IMR-90 (cell line): ENCODE results near the gene BCAT1. TPM values are rescaled to one million over a fixed set of nuclear protein-coding genes. Genes with fewer than 3 reads are reported as not detected.

Experiments
- ATAC-seq: fragments of 200-7000 bp; cut with Tn5 transposase; 2 replicates; pipeline ENCODE4 v1.9.1; 2020; ENCODE audit warnings: low read depth, mild to moderate bottlenecking, moderate library complexity
- BruUV-seq: library from RNA; stranded (reverse); fragments of 400-500 nt; replicated peaks from 2 replicates; lab custom pipeline; 2021; lab: Mats Ljungman, UMichigan
- CTCF ChIA-PET: fragments of 300-600 bp; formaldehyde crosslinking; extraction: SDS; loops from one replicate; lab custom pipeline; 2021; ENCODE audit warnings: antibody characterized with exemption; lab: Yijun Ruan, JAX
- POLR2A ChIA-PET: fragments of 300-600 bp; sonication (Branson Sonifier 250); formaldehyde crosslinking; loops from one replicate; lab custom pipeline; 2022; ENCODE audit warnings: antibody characterized with exemption; ENCODE audit not compliant: unreplicated experiment; lab: Charles Lee
- DNase-seq: peaks from one replicate; pipeline ENCODE4 v3.0.0; 2013
- H2AFZ ChIP-seq: replicated peaks from 2 replicates; pipeline ENCODE3; 2013; ENCODE audit warnings: low read length, mild to moderate bottlenecking; ENCODE audit not compliant: poor library complexity
- H2AK5ac ChIP-seq: 2 replicates; pipeline ENCODE4 v1.6.1; 2013; ENCODE audit warnings: low read depth, low read length, inconsistent platforms
- H2AK9ac ChIP-seq: replicated peaks from 2 replicates; pipeline ENCODE3; 2013; ENCODE audit warnings: mild to moderate bottlenecking, low read depth, low read length, moderate library complexity; ENCODE audit not compliant: poor library complexity
- H2BK120ac ChIP-seq: 2 replicates; pipeline ENCODE4 v1.6.1; 2013; ENCODE audit warnings: low read depth, low read length, inconsistent platforms
- H2BK15ac ChIP-seq: 3 replicates; pipeline ENCODE4 v1.6.1; 2013; ENCODE audit warnings: low read depth, low read length, inconsistent platforms
- H2BK20ac ChIP-seq: 2 replicates; pipeline ENCODE4 v1.6.1; 2013; ENCODE audit warnings: low read depth, mild to moderate bottlenecking, inconsistent platforms, low read length, moderate library complexity
- H2BK5ac ChIP-seq: 2 replicates; pipeline ENCODE4 v1.6.1; 2013; ENCODE audit warnings: mild to moderate bottlenecking, low read depth, low read length, inconsistent platforms; ENCODE audit not compliant: poor library complexity, severe bottlenecking
- H3K14ac ChIP-seq: replicated peaks from 2 replicates; pipeline ENCODE4 v1.6.1; 2013; ENCODE audit warnings: low read depth, low read length, inconsistent platforms
- H3K18ac ChIP-seq: 2 replicates; pipeline ENCODE4 v1.6.1; 2013; ENCODE audit warnings: low read depth, low read length, control low read depth
- H3K23ac ChIP-seq: 2 replicates; pipeline ENCODE4 v1.6.1; 2013; ENCODE audit warnings: low read depth, low read length, inconsistent platforms
- H3K27ac ChIP-seq: 2 replicates; pipeline ENCODE4 v1.5.1; 2013; ENCODE audit warnings: mild to moderate bottlenecking, control low read depth, low read length; ENCODE audit not compliant: insufficient read depth
- H3K27me3 ChIP-seq: 2 replicates; pipeline ENCODE4 v1.6.1; 2013; ENCODE audit warnings: low read length; ENCODE audit not compliant: control insufficient read depth, insufficient read depth
- H3K36me3 ChIP-seq: 2 replicates; pipeline ENCODE4 v1.6.1; 2013; ENCODE audit warnings: low read length, mixed read lengths; ENCODE audit not compliant: control insufficient read depth, insufficient read depth
- H3K4ac ChIP-seq: 2 replicates; pipeline ENCODE4 v1.6.1; 2013; ENCODE audit warnings: low read depth, low read length, inconsistent platforms
- H3K4me1 ChIP-seq: 2 replicates; pipeline ENCODE4 v1.6.1; 2013; ENCODE audit warnings: low read length, mixed read lengths; ENCODE audit not compliant: control insufficient read depth, insufficient read depth
- H3K4me2 ChIP-seq: 2 replicates; pipeline ENCODE4 v1.6.1; 2013; ENCODE audit warnings: low read depth, mild to moderate bottlenecking, control low read depth, low read length, moderate library complexity
- H3K4me3 ChIP-seq: 2 replicates; pipeline ENCODE4 v1.5.1; 2013; ENCODE audit warnings: low read depth, mild to moderate bottlenecking, control low read depth, low read length, moderate library complexity; ENCODE audit not compliant: insufficient read depth
- H3K56ac ChIP-seq: 2 replicates; pipeline ENCODE4 v1.6.1; 2013; ENCODE audit warnings: low read length, inconsistent platforms; ENCODE audit not compliant: insufficient read depth; ENCODE audit errors: extremely low read depth
- H3K79me1 ChIP-seq, 2 experiments: 2 replicates each; pipeline ENCODE4 v1.6.1; 2013; ENCODE audit warnings: low read length in 2 of 2, inconsistent platforms in 1 of 2, low read depth in 1 of 2
- H3K9ac ChIP-seq: 2 replicates; pipeline ENCODE4 v1.6.1; 2013; ENCODE audit warnings: low read depth, low read length, control low read depth
- H3K9me1 ChIP-seq: 2 replicates; pipeline ENCODE4 v1.6.1; 2013; ENCODE audit warnings: low read length, inconsistent platforms; ENCODE audit not compliant: insufficient read depth
- H3K9me3 ChIP-seq: 2 replicates; pipeline ENCODE4 v1.6.1; 2013; ENCODE audit warnings: low read length; ENCODE audit not compliant: control insufficient read depth, insufficient read depth
- H4K20me1 ChIP-seq: 2 replicates; pipeline ENCODE4 v1.6.1; 2013; ENCODE audit warnings: low read length, inconsistent platforms; ENCODE audit not compliant: insufficient read depth
- H4K5ac ChIP-seq: 2 replicates; pipeline ENCODE4 v1.6.1; 2013; ENCODE audit warnings: mild to moderate bottlenecking, low read depth, low read length, control low read depth
- H4K8ac ChIP-seq, 2 experiments: 2 replicates each; pipeline ENCODE4 v1.6.1; 2013; ENCODE audit warnings: low read depth in 2 of 2, low read length in 2 of 2, control low read depth in 1 of 2, inconsistent platforms in 1 of 2
- H4K91ac ChIP-seq: 2 replicates; pipeline ENCODE4 v1.6.1; 2013; ENCODE audit warnings: low read depth, low read length, inconsistent platforms; ENCODE audit not compliant: insufficient read depth
- BHLHE40 ChIP-seq: fragments of 150-350 bp; IDR thresholded peaks from 2 replicates; pipeline ENCODE4 v1.6.1; 2016; ENCODE audit warnings: mild to moderate bottlenecking, low read depth, low read length
- CEBPB ChIP-seq: IDR thresholded peaks from 2 replicates; pipeline ENCODE4 v1.6.1; 2012; ENCODE audit warnings: low read depth, low read length, improper control_type of control experiment
- FOS ChIP-seq: fragments of 150-350 bp; IDR thresholded peaks from 2 replicates; pipeline ENCODE4 v1.6.1; 2016; ENCODE audit warnings: low read depth, low read length
- MAFK ChIP-seq: IDR thresholded peaks from 2 replicates; pipeline ENCODE4 v1.6.1; 2012; ENCODE audit warnings: low read depth, low read length, improper control_type of control experiment
- MXI1 ChIP-seq: IDR thresholded peaks from 2 replicates; pipeline ENCODE4 v1.6.1; 2012; ENCODE audit warnings: low read depth, mild to moderate bottlenecking, low read length, moderate library complexity, borderline replicate concordance
- NFE2L2 ChIP-seq: fragments of 150-350 bp; IDR thresholded peaks from 2 replicates; pipeline ENCODE4 v1.6.1; 2016; ENCODE audit warnings: low read depth, mild to moderate bottlenecking, low read length
- POLR2A ChIP-seq: IDR thresholded peaks from 2 replicates; pipeline ENCODE4 v1.6.1; 2012; ENCODE audit warnings: mild to moderate bottlenecking, low read depth, low read length
- RAD21 ChIP-seq: IDR thresholded peaks from 2 replicates; pipeline ENCODE4 v1.6.1; 2012; ENCODE audit warnings: low read length, improper control_type of control experiment
- SMC3 ChIP-seq: fragments of 150-350 bp; IDR thresholded peaks from 2 replicates; pipeline ENCODE4 v1.6.1; 2016; ENCODE audit warnings: low read depth, mild to moderate bottlenecking, antibody characterized with exemption, low read length, moderate library complexity
- WGBS, 2 experiments: methylation state at CpG; one replicate each; pipeline versions ENCODE4 v1.1.5 to v1.1.7; 2013; ENCODE audit warnings: missing lambda C conversion rate in 2 of 2; ENCODE audit not compliant: insufficient read length in 1 of 2; ENCODE audit errors: extremely low coverage in 2 of 2; 5-methylcytosine and 5-hydroxymethylcytosine counted together
- dilution Hi-C: fragments of 300-500 bp; cut with HindIII; formaldehyde crosslinking; loops from one replicate; pipeline ENCODE4 v1.14.3; 2018; ENCODE audit warnings: low sequenced_read_pairs; ENCODE audit not compliant: unreplicated experiment
- in situ Hi-C: fragments of 300-500 bp; cut with MboI; formaldehyde crosslinking; loops from 3 replicates; pipeline ENCODE4 v1.14.3; 2019; ENCODE audit warnings: low sequenced_read_pairs, inconsistent platforms, mixed read lengths
- intact Hi-C: fragments of 100-400 bp; cut with micrococcal nuclease; formaldehyde crosslinking; loops from 2 replicates; pipeline ENCODE4 v1.10.0; 2022
- polyA plus RNA-seq, 3 experiments: library from polyadenylated mRNA; depleted of rRNA; stranded (reverse); fragments of >200 nt; gene quantifications; 2 replicates each; pipeline ENCODE4 v1.2.3, GENCODE V29; 2012; ENCODE audit warnings: low replicate concordance in 1 of 3
- total RNA-seq: library from RNA; depleted of rRNA; stranded (reverse); fragments of >200 nt; gene quantifications from 2 replicates; pipeline ENCODE4 v1.2.3, GENCODE V29; 2012
- TF ChIP-seq, protein P1 (sequence below): fragments of 150-350 bp; IDR thresholded peaks from 2 replicates; pipeline ENCODE4 v1.6.1; 2016; ENCODE audit warnings: low read depth, mild to moderate bottlenecking, low read length, moderate library complexity, borderline replicate concordance
- TF ChIP-seq, protein P2 (sequence below): conservative IDR thresholded peaks from 2 replicates; pipeline ENCODE4 v1.5.1; 2012; ENCODE audit warnings: mild to moderate bottlenecking, low read depth, low read length, improper control_type of control experiment
- TF ChIP-seq, protein P3 (sequence below): fragments of 150-350 bp; IDR thresholded peaks from 2 replicates; pipeline ENCODE4 v1.6.1; 2017; ENCODE audit warnings: mild to moderate bottlenecking, antibody characterized with exemption, low read length, low read depth

Gene BCAT1
- total and polyA plus RNA-seq, 2 of the 4 experiments (the other 2 are of a cell fraction): 30.4 to 683 TPM

DNA sequence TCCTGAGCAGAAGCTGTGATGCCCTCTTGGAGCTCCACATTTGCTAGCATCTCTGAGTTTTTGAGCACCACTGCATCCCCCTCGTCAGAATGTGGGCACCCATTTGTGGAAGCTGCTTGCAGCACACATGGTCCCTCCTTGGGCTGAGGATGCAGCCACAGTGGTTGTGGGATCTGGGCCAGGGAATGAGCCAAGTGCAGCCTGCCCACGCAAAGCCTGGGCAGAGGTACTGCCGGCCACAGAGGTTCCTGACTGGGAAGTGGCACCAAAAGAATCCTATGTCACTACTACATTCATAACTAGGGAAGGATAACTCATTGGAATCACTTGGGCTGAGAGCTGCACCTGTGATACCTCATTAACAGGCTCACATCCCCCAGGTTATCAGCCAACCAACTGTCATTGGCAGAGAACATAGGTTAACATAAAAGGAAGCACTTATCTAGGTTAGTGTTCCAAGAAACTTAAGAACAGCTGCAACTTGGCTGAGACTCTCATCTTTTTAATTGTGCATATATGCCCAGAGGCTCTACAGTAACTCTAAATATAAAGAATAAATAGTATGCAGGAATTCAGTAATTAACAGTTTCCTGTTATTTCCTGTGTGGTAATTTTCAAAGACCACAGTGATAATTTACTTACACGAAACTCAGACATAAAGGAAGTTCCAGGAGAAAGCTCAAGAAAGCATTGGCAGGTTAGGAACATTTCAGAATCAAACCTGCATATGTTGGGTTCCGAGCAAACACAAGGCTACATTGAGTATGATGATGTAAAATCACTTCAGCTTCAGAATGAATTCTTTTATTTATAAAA lies 145.3 kb downstream of the BCAT1 start:
- in situ Hi-C loops (no loop called here), intact Hi-C loops (no loop called here), dilution Hi-C loops (no loop called here)
- Histone ChIP-seq H3K4ac (no peak overlapping the region), H4K91ac (no peak overlapping the region), H4K8ac (no peak overlapping the region), H2BK5ac (no peak overlapping the region), H2AK5ac (no peak overlapping the region), H3K79me1 (no peaks in the 10 kb centered on the region), H2BK20ac (no peak overlapping the region), H3K14ac (no peak overlapping the region), H4K5ac (no peak overlapping the region), H2AK9ac (no peak overlapping the region), H3K36me3 (no peaks in the 10 kb centered on the region), H3K4me2 (no peak overlapping the region), H3K4me1 (no peaks in the 10 kb centered on the region), H3K56ac (no peak overlapping the region), H3K9me1 (no peaks in the 10 kb centered on the region), H2BK15ac (no peak overlapping the region), H3K4me3 (no peak overlapping the region), H3K27ac (no peak overlapping the region), H2BK120ac (no peak overlapping the region), H4K20me1 (no peaks in the 10 kb centered on the region), H3K9ac (no peak overlapping the region), H3K18ac (no peak overlapping the region), H3K23ac (no peak overlapping the region), H3K9me3 (peaks cover 8% of the 10 kb centered on the region; the same call in 1 of the 2 replicates), H3K27me3 (no peaks in the 10 kb centered on the region), H2AFZ (no peak overlapping the region)
- DNase-seq: no peak
- BruUV-seq: no TSS peak
- TF ChIP-seq MAFK (no peak), POLR2A (no peak), MXI1 (no peak), BHLHE40 (no peak), FOS (no peak), NFE2L2 (no peak), RAD21 (no peak), CEBPB (no peak), SMC3 (no peak)
- TF ChIP-seq, protein P1, sequence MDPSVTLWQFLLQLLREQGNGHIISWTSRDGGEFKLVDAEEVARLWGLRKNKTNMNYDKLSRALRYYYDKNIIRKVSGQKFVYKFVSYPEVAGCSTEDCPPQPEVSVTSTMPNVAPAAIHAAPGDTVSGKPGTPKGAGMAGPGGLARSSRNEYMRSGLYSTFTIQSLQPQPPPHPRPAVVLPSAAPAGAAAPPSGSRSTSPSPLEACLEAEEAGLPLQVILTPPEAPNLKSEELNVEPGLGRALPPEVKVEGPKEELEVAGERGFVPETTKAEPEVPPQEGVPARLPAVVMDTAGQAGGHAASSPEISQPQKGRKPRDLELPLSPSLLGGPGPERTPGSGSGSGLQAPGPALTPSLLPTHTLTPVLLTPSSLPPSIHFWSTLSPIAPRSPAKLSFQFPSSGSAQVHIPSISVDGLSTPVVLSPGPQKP: no peak
- TF ChIP-seq, protein P2, sequence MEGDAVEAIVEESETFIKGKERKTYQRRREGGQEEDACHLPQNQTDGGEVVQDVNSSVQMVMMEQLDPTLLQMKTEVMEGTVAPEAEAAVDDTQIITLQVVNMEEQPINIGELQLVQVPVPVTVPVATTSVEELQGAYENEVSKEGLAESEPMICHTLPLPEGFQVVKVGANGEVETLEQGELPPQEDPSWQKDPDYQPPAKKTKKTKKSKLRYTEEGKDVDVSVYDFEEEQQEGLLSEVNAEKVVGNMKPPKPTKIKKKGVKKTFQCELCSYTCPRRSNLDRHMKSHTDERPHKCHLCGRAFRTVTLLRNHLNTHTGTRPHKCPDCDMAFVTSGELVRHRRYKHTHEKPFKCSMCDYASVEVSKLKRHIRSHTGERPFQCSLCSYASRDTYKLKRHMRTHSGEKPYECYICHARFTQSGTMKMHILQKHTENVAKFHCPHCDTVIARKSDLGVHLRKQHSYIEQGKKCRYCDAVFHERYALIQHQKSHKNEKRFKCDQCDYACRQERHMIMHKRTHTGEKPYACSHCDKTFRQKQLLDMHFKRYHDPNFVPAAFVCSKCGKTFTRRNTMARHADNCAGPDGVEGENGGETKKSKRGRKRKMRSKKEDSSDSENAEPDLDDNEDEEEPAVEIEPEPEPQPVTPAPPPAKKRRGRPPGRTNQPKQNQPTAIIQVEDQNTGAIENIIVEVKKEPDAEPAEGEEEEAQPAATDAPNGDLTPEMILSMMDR: no peak
- TF ChIP-seq, protein P3, sequence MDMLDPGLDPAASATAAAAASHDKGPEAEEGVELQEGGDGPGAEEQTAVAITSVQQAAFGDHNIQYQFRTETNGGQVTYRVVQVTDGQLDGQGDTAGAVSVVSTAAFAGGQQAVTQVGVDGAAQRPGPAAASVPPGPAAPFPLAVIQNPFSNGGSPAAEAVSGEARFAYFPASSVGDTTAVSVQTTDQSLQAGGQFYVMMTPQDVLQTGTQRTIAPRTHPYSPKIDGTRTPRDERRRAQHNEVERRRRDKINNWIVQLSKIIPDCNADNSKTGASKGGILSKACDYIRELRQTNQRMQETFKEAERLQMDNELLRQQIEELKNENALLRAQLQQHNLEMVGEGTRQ: no peak
- ATAC-seq: no peak
- ChIA-PET POLR2A (interaction anchor here (0.6 kb wide), 2 partner anchors 108 to 660 kb away, joined by 3 to 6 read pairs; no protein-coding TSS in a partner anchor), CTCF (interaction anchor here (0.6 kb wide), 1 partner anchor 458 kb away, joined by 4 read pairs; no protein-coding TSS in a partner anchor)
- 100% methylated on average over 2 of the region's 5 CpGs; no CpG with 5 or more reads in 1 of the 2 experiments for WGBS, 2 experiments
